Measurements from ENCODE around the gene AHI1.

The AHI1 gene

GRCh38 chr6:135280375-135281136 is 217.0 kb downstream of the AHI1 start:
- CTCF ChIA-PET = no interaction called here
- H3K4me1 ChIP-seq (ENCODE audit: control insufficient read depth, insufficient read depth, low read length) = no peaks in the 10 kb centered on the region
- POLR2A ChIA-PET = no interaction called here
- no peak overlapping the region for H3K4me3 ChIP-seq (ENCODE audit: low read depth, low read length)
- H3K36me3 ChIP-seq (ENCODE audit: control insufficient read depth in 2 of 2, insufficient read depth in 1 of 2, low read length in 2 of 2) = no peaks in the 10 kb centered on the region
- no peaks in the 10 kb centered on the region for H3K9me3 ChIP-seq (ENCODE audit: control insufficient read depth, insufficient read depth, low read depth, low read length)
- H3K27ac ChIP-seq (ENCODE audit: extremely low read depth, low read depth, low read length) = no peak overlapping the region
- TF ChIP-seq ZNF558 (tag by site-specific recombination; IDR thresholded peaks at IDR 0.05) (no peak), ATF2 (tag by site-specific recombination; IDR thresholded peaks at IDR 0.05; ENCODE audit: low read depth) (no peak), ZNF23 (tag by site-specific recombination; IDR thresholded peaks at IDR 0.05; ENCODE audit: borderline replicate concordance) (no peak), ZNF211 (tag by site-specific recombination; IDR thresholded peaks at IDR 0.05; ENCODE audit: low read depth) (no peak), ZNF16 (tag by site-specific recombination; IDR thresholded peaks at IDR 0.05; ENCODE audit: low read depth) (no peak), ZNF404 (tag by site-specific recombination; IDR thresholded peaks at IDR 0.05) (no peak), ZNF280D (tag by site-specific recombination; IDR thresholded peaks at IDR 0.05) (no peak), ZNF624 (tag by site-specific recombination; IDR thresholded peaks at IDR 0.05) (no peak), ZNF155 (tag by site-specific recombination; IDR thresholded peaks at IDR 0.05) (no peak), SALL2 (tag by site-specific recombination; IDR thresholded peaks at IDR 0.05; ENCODE audit: borderline replicate concordance) (no peak), ZNF121 (tag by site-specific recombination; IDR thresholded peaks at IDR 0.05) (no peak), PRDM4 (tag by site-specific recombination; IDR thresholded peaks at IDR 0.05) (no peak), ZNF18 (tag by site-specific recombination; IDR thresholded peaks at IDR 0.05) (no peak), ZNF426 (tag by site-specific recombination; IDR thresholded peaks at IDR 0.05) (no peak), ZNF768 (tag by site-specific recombination; IDR thresholded peaks at IDR 0.05) (no peak), ZNF585B (tag by site-specific recombination; IDR thresholded peaks at IDR 0.05) (no peak), ZNF843 (tag by site-specific recombination; IDR thresholded peaks at IDR 0.05) (no peak)

All from HEK293 (cell line).